ENCODE results near the gene ADARB1.

The ADARB1 gene

GRCh38 chr21:45236481-45236880, 162.1 kb downstream of the ADARB1 start:
- H3K23ac ChIP-seq (ENCODE audit: low read length in 2 of 2), result no peak overlapping the region
- H4K8ac ChIP-seq (ENCODE audit: low read length), result no peak overlapping the region
- peaks cover 22% of the 10 kb centered on the region for H3K9me3 ChIP-seq (ENCODE audit: control insufficient read depth, low read length)
- H2BK15ac ChIP-seq (ENCODE audit: low read depth, poor library complexity, severe bottlenecking), result no peak overlapping the region
- H3K27me3 ChIP-seq (ENCODE audit: control insufficient read depth in 1 of 2, insufficient read depth in 1 of 2, low read length in 2 of 2), result peaks cover 0 to 70% of the 10 kb centered on the region in 2 experiments
- no peak overlapping the region for H2BK120ac ChIP-seq (ENCODE audit: low read depth, low read length)
- H3K18ac ChIP-seq (ENCODE audit: low read depth in 1 of 2, low read length in 2 of 2), result no peak overlapping the region
- no peak overlapping the region for H2AFZ ChIP-seq (ENCODE audit: low read depth, low read length)
- no peak overlapping the region for H3K14ac ChIP-seq (ENCODE audit: low read length in 2 of 2)
- H3K4ac ChIP-seq (ENCODE audit: low read depth in 1 of 2, low read length in 2 of 2), result no peak overlapping the region
- H3K4me2 ChIP-seq (ENCODE audit: low read length, poor library complexity, severe bottlenecking), result no peak overlapping the region
- no peak overlapping the region for H3K27ac ChIP-seq (ENCODE audit: low read length, poor library complexity, severe bottlenecking)
- no peaks in the 10 kb centered on the region for H3K36me3 ChIP-seq (ENCODE audit: control insufficient read depth in 1 of 2, insufficient read depth in 2 of 2, low read depth in 1 of 2, low read length in 2 of 2)
- no peaks in the 10 kb centered on the region for H3K4me1 ChIP-seq (ENCODE audit: control insufficient read depth, insufficient read depth, low read depth, low read length)
- H3K79me1 ChIP-seq (replicated peaks; ENCODE audit: low read length, poor library complexity, severe bottlenecking), result no peaks in the 10 kb centered on the region
- no peak overlapping the region for H2BK12ac ChIP-seq (ENCODE audit: low read length in 2 of 2)
- no peak for DNase-seq
- 89% methylated on average over 2 of the region's 2 CpGs for WGBS
- no peak overlapping the region for H2AK5ac ChIP-seq (ENCODE audit: low read length, severe bottlenecking)
- no peak overlapping the region for H3K9ac ChIP-seq (ENCODE audit: low read length)
- H4K91ac ChIP-seq (ENCODE audit: low read length), result no peak overlapping the region
- H3K4me3 ChIP-seq (ENCODE audit: insufficient read depth in 1 of 2, low read depth in 1 of 2, low read length in 2 of 2), result no peak overlapping the region
- H2BK5ac ChIP-seq (ENCODE audit: low read depth, low read length, poor library complexity, severe bottlenecking), result no peak overlapping the region

- Histone ChIP-seq H2AFZ (ENCODE audit: low read depth, low read length) (no peak overlapping the region), H2BK12ac (ENCODE audit: low read length in 2 of 2) (no peak overlapping the region), H4K8ac (ENCODE audit: low read length) (no peak overlapping the region), H3K23ac (ENCODE audit: low read length in 2 of 2) (no peak overlapping the region), H3K4me1 (ENCODE audit: control insufficient read depth, insufficient read depth, low read depth, low read length) (no peaks in the 10 kb centered on the region), H3K79me1 (replicated peaks; ENCODE audit: low read length, poor library complexity, severe bottlenecking) (no peaks in the 10 kb centered on the region), H3K4ac (ENCODE audit: low read depth in 1 of 2, low read length in 2 of 2) (no peak overlapping the region), H3K27ac (ENCODE audit: low read length, poor library complexity, severe bottlenecking) (no peak overlapping the region), H3K9ac (ENCODE audit: low read length) (no peak overlapping the region), H2BK120ac (ENCODE audit: low read depth, low read length) (no peak overlapping the region), H2BK5ac (ENCODE audit: low read depth, low read length, poor library complexity, severe bottlenecking) (no peak overlapping the region), H2BK15ac (ENCODE audit: low read depth, poor library complexity, severe bottlenecking) (no peak overlapping the region), H3K36me3 (ENCODE audit: control insufficient read depth in 1 of 2, insufficient read depth in 2 of 2, low read depth in 1 of 2, low read length in 2 of 2) (no peaks in the 10 kb centered on the region), H4K91ac (ENCODE audit: low read length) (no peak overlapping the region), H3K4me2 (ENCODE audit: low read length, poor library complexity, severe bottlenecking) (no peak overlapping the region), H3K27me3 (ENCODE audit: control insufficient read depth in 1 of 2, insufficient read depth in 1 of 2, low read length in 2 of 2) (peaks cover 0 to 61% of the 10 kb centered on the region in 2 experiments), H3K18ac (ENCODE audit: low read depth in 1 of 2, low read length in 2 of 2) (no peak overlapping the region), H3K14ac (ENCODE audit: low read length in 2 of 2) (no peak overlapping the region), H3K9me3 (ENCODE audit: control insufficient read depth, low read length) (peaks cover 31% of the 10 kb centered on the region), H3K4me3 (ENCODE audit: insufficient read depth in 1 of 2, low read depth in 1 of 2, low read length in 2 of 2) (no peak overlapping the region), H2AK5ac (ENCODE audit: low read length, severe bottlenecking) (no peak overlapping the region)
- 93% methylated on average over 7 of the region's 7 CpGs for WGBS
- DNase-seq, result no peak
Measured at GRCh38 chr21:45237401-45237800, 163.0 kb downstream of the ADARB1 start.

- Histone ChIP-seq H3K4ac (ENCODE audit: low read depth in 1 of 2, low read length in 2 of 2) (no peak overlapping the region), H3K4me2 (ENCODE audit: low read length, poor library complexity, severe bottlenecking) (no peak overlapping the region), H2BK120ac (ENCODE audit: low read depth, low read length) (no peak overlapping the region), H2BK5ac (ENCODE audit: low read depth, low read length, poor library complexity, severe bottlenecking) (no peak overlapping the region), H2BK15ac (ENCODE audit: low read depth, poor library complexity, severe bottlenecking) (no peak overlapping the region), H3K9me3 (ENCODE audit: control insufficient read depth, low read length) (peaks cover 51% of the 10 kb centered on the region), H3K18ac (ENCODE audit: low read depth in 1 of 2, low read length in 2 of 2) (no peak overlapping the region), H2AFZ (ENCODE audit: low read depth, low read length) (no peak overlapping the region), H3K9ac (ENCODE audit: low read length) (no peak overlapping the region), H3K4me3 (ENCODE audit: insufficient read depth in 1 of 2, low read depth in 1 of 2, low read length in 2 of 2) (no peak overlapping the region), H3K36me3 (ENCODE audit: control insufficient read depth in 1 of 2, insufficient read depth in 2 of 2, low read depth in 1 of 2, low read length in 2 of 2) (no peaks in the 10 kb centered on the region), H3K4me1 (ENCODE audit: control insufficient read depth, insufficient read depth, low read depth, low read length) (no peaks in the 10 kb centered on the region), H4K91ac (ENCODE audit: low read length) (no peak overlapping the region), H3K27ac (ENCODE audit: low read length, poor library complexity, severe bottlenecking) (no peak overlapping the region), H2BK12ac (ENCODE audit: low read length in 2 of 2) (no peak overlapping the region), H2AK5ac (ENCODE audit: low read length, severe bottlenecking) (no peak overlapping the region), H4K8ac (ENCODE audit: low read length) (no peak overlapping the region), H3K14ac (ENCODE audit: low read length in 2 of 2) (no peak overlapping the region), H3K79me1 (replicated peaks; ENCODE audit: low read length, poor library complexity, severe bottlenecking) (no peaks in the 10 kb centered on the region), H3K23ac (ENCODE audit: low read length in 2 of 2) (no peak overlapping the region), H3K27me3 (ENCODE audit: control insufficient read depth in 1 of 2, insufficient read depth in 1 of 2, low read length in 2 of 2) (peaks cover 4 to 38% of the 10 kb centered on the region in 2 experiments)
- 71% methylated on average over 3 of the region's 3 CpGs for WGBS
- DNase-seq, result no peak
Measured at GRCh38 chr21:45241357-45241756, 167.0 kb downstream of the ADARB1 start.

- Histone ChIP-seq H2BK5ac (ENCODE audit: low read depth, low read length, poor library complexity, severe bottlenecking) (no peak overlapping the region), H2BK15ac (ENCODE audit: low read depth, poor library complexity, severe bottlenecking) (no peak overlapping the region), H3K23ac (ENCODE audit: low read length in 2 of 2) (no peak overlapping the region), H3K27ac (ENCODE audit: low read length, poor library complexity, severe bottlenecking) (no peak overlapping the region), H3K4me3 (ENCODE audit: insufficient read depth in 1 of 2, low read depth in 1 of 2, low read length in 2 of 2) (no peak overlapping the region), H3K4me2 (ENCODE audit: low read length, poor library complexity, severe bottlenecking) (no peak overlapping the region), H2AK5ac (ENCODE audit: low read length, severe bottlenecking) (no peak overlapping the region), H3K14ac (ENCODE audit: low read length in 2 of 2) (no peak overlapping the region), H3K27me3 (ENCODE audit: control insufficient read depth in 1 of 2, insufficient read depth in 1 of 2, low read length in 2 of 2) (peaks cover 4 to 38% of the 10 kb centered on the region in 2 experiments), H2BK120ac (ENCODE audit: low read depth, low read length) (no peak overlapping the region), H2AFZ (ENCODE audit: low read depth, low read length) (no peak overlapping the region), H3K4me1 (ENCODE audit: control insufficient read depth, insufficient read depth, low read depth, low read length) (peaks cover under 1% of the 10 kb centered on the region), H3K36me3 (ENCODE audit: control insufficient read depth in 1 of 2, insufficient read depth in 2 of 2, low read depth in 1 of 2, low read length in 2 of 2) (no peaks in the 10 kb centered on the region), H4K8ac (ENCODE audit: low read length) (no peak overlapping the region), H3K4ac (ENCODE audit: low read depth in 1 of 2, low read length in 2 of 2) (no peak overlapping the region), H3K9me3 (ENCODE audit: control insufficient read depth, low read length) (peaks cover 39% of the 10 kb centered on the region), H2BK12ac (ENCODE audit: low read length in 2 of 2) (no peak overlapping the region), H3K79me1 (replicated peaks; ENCODE audit: low read length, poor library complexity, severe bottlenecking) (no peaks in the 10 kb centered on the region), H3K9ac (ENCODE audit: low read length) (no peak overlapping the region), H3K18ac (ENCODE audit: low read depth in 1 of 2, low read length in 2 of 2) (no peak overlapping the region), H4K91ac (ENCODE audit: low read length) (no peak overlapping the region)
- WGBS, result 59% methylated on average over 2 of the region's 3 CpGs
- DNase-seq, result no peak
Measured at GRCh38 chr21:45243603-45244002, 169.2 kb downstream of the ADARB1 start.
